HL-60/S4 (cell line): Measurements from ENCODE around the gene KRT80.
"Not testable (repeated sequence)": the region's sequence is repeated elsewhere in the genome, so short reads cannot be mapped to it uniquely, and the experiment has no call there.

ENCODE experiments used
- in situ Hi-C: fragments of 300-500 bp; cut with MboI; formaldehyde crosslinking; loops from 2 replicates; pipeline ENCODE4 v1.14.3; 2022; ENCODE audit warnings: low sequenced_read_pairs

KRT80 gene

GRCh38 chr12:52191841-52192791 is at the start of gene KRT80:
KRT80 (minus strand) TSS chr12:52192014; CDS start chr12:52191902, 112 bp downstream.
- in situ Hi-C loops = no loop called here

DNA sequence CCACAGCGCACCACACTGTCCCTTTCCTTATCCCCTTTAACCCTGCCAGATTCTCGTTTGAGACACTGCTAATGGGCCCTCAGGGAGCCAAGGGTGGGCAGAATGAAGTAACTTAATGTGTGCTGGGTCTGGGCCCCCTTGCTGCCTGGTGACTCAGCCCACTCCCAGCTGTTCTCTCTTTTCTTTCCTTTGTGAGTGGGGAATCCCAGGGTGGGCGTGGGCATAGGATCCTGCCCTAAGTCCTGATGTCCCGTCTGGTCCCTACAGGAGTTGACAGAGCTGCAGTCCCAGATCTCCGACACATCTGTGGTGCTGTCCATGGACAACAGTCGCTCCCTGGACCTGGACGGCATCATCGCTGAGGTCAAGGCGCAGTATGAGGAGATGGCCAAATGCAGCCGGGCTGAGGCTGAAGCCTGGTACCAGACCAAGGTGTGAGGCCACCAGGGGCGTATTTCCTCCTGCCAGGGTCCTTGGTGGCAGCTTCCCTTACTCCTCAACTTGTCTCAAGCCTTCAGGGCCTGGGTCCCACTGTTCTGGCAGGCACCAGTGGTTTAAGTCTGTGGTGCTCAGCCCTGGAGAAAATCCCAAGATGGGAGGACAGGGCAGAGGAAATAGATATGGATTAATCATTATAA is 49.5 kb upstream of the KRT80 start:
- in situ Hi-C loops = no loop called here

DNA sequence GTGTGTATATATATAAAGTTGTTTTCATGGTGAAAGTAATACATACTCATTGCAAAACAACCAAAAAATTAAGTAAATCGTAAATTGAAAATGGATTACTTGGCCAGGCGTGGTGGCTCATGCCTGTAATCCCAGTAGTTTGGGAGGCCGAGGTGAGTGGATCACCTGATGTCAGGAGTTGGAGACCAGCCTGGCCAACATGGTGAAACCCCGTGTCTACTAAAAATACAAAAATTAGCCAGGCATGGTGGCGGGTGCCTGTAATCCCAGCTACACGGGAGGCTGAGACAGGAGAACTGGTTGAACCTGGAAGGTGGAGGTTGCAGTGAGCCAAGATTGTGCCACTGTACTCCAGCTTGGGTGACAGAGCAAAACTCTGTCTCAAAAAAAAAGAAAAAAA is 48.4 kb upstream of the KRT80 start:
- in situ Hi-C loops = not testable (repeated sequence)

GRCh38 chr12:52239767-52240166 is 48.0 kb upstream of the KRT80 start:
- in situ Hi-C loops = no loop called here

- in situ Hi-C loops = no loop called here
Observed at GRCh38 chr12:52238916-52239646, 47.3 kb upstream of the KRT80 start.

DNA sequence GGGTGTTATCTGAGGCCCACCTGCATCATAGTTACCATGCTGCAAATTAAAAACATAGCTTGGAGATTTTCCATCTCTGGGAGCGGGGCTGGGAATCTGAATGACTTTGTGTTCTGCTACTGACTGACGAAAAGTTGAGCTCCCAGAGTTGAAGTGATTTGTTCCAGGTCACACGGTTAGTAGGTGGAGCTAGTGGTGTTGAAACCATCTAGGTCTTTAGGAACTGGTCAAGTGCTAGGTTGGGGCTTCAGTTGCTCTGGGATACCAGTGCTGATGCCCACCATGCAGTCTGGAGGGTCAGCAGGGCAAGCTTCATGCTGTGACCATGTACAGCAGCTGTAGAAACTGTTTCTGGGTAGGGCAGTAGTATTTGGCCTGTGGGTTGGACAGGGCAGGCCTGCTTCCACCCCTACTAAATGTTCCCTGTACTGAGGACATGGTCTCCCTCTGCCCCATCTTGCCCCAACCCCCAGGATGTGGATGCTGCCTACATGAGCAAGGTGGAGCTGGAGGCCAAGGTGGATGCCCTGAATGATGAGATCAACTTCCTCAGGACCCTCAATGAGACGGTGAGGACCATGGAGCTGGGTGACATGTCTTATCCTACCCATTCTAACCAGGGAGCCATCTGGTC is 46.5 kb upstream of the KRT80 start:
- in situ Hi-C loops = no loop called here

DNA sequence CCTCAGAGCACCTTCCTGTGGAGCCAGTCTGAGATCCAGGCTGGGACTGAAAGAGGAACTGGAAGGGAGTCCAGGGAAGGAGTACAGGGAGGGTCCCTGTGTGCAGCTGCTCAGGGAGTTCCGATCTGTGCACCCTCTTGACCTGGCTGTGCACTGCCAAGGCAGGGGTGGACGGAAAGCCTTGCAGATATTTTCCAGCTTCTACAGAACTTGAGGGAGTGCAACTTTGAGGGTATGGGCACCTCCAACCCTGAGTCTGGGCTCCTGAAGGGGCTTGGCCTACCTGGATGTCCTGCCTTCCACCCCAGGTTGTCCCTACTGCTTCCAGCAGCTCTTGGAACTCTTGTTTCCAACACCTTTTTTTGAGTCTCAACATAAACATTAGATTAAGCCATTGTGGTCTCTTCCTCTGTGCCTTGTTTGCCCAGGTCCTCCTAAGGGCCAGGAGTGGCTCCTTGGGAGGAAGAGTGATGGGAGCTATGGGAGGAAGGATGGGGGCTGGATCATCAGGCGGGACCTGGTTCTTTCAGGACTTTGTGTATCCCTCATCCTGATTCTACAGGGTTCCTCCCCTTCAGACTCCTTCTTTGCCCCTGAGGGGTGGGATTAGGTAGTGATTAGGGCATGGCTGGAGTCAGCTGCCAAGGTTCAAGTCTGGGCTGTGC is 44.7 kb upstream of the KRT80 start:
- in situ Hi-C loops = no loop called here

DNA sequence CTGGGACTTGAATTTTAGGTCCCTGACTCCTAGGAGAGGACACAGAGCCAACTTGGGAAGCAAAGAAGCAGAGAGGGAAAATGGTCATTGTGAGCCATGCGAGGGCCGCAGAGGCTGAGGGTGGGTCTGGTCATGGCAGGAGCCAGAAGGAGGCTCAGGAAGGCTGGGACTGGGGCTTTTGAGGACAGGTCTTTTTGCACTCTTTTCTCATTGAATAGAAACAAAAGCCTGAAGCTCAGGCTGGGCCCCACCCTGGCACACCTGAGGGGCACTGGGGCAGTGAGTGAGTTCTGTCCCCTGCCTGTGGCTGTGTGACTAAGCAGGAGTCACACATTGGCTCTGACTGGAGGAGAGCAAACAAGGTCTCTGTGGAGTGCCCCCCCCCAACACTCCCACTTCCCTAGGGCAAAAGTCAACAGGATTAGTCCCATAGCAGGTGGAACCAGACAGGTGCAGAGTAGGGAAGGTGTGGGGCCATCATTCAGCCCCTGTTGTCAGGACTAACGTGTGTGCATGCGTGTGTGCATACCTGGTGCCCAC is 44.1 kb upstream of the KRT80 start:
- in situ Hi-C loops = no loop called here

DNA sequence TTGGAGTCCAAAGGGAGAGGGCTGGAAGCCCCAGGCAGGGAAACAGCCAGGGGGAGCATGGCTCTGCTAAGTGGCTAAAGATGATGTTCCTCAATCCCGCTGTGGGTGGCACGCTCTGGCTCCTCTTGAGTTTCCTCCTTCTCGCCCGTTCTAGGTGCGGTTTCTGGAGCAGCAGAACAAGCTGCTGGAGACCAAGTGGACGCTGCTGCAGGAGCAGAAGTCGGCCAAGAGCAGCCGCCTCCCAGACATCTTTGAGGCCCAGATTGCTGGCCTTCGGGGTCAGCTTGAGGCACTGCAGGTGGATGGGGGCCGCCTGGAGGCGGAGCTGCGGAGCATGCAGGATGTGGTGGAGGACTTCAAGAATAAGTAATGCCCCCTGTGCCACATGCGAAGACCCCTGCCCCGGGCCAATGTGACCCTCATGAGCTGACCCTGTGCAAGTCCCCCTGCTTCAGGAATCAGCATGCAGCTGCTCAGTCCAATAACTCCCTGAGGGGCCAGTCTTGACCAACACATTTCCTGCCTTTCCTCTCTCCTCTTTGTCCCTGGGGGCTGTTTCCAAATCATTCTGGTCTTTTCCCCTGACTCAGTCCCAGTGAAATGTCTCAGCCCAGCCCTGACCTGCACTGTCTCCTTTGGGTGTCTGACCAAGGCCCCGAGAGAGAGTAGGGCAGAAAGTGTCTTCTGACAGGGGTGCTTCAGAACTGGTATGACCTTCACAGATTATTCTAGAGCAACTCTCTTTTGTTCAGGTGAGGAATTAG is 43.4 kb upstream of the KRT80 start:
- in situ Hi-C loops = no loop called here

DNA sequence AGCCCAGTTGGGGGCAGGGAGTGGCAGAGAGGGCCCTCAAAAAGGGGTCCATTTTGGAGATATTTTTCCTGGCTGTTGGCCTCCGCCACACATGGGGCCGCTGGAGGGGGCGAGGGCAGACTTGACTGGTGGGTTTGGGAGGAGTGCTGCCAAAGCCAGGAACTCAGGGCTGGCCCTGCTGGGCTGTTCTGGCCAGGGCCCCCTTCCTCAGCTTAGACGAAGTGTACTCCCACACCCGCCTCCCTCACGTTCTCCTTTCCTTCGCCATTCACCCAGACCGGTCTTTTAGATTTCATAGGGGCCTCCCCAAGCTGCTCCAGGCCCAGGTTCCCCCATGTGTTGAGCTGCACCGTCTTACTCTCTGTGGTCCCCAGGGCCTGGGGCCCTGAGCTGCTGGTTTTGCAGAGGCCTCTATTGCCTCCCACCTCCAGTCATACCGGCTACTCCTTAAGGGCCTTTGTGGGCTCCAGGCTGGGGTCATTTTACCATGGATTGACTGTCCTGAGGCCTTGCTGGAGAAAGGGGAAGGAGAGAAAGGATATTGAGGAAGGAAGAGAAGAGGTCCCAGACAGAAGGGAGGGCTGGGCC is 42.5 kb upstream of the KRT80 start:
- in situ Hi-C loops = no loop called here

DNA sequence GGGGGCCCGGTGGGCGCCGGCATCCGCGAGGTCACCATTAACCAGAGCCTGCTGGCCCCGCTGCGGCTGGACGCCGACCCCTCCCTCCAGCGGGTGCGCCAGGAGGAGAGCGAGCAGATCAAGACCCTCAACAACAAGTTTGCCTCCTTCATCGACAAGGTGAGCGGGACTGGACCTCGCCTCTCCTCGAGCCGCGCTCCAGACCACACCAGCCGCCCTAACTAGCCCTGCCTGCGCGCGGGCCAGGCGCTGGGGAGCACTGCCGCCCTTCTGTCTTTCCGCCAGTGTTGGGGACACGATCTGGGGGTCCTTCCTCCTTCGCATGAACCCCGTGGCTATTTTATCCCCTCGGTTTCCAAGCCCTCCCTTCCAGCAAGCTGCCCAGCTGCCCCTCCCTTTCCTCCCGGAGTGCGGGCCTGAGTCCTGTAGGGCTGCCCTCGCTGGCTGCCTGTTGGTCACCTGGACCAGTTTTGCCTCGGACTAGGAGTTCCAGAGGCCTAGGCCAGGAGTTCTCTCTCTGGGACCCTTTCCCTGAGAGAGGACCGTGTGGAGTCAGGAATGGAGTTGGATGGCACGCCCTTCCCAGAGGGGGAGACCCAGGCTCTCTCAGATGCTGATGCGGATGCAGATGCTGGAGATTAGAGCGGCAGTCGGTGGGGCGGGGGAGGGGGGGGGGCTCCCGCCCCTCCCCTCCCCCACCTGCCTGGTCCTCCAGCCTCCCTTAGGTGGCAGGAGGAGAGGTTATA is 41.8 kb upstream of the KRT80 start:
- in situ Hi-C loops = no loop called here

GRCh38 chr12:52232674-52233461 is 41.1 kb upstream of the KRT80 start, which contains the start of gene KRT7:
KRT7 (plus strand) TSS chr12:52233243; CDS start chr12:52233297, 54 bp downstream.
- in situ Hi-C loops = no loop called here

DNA sequence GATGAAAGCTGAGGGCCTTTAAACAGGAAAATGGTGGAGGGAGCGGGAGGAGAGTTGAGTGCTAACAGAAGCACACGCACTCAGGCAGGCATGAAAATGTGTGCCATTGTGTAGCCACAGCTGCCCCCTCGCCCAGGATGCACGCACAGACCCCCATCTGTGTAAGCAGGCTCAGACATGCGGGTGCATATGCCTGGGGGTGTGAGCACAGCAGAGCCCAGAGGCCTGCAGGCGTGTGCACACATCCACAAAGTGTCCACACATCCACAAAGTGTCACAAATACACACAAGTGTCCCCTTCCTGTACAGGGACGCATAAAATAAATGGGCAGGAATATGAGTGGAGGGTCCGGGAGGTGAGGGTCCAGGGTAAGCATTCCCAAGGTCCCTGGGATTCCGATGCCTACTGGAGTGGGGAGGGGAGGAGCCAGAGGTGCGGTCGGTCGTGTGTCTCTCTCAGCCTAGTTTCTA is 40.4 kb upstream of the KRT80 start:
- in situ Hi-C loops = no loop called here

DNA sequence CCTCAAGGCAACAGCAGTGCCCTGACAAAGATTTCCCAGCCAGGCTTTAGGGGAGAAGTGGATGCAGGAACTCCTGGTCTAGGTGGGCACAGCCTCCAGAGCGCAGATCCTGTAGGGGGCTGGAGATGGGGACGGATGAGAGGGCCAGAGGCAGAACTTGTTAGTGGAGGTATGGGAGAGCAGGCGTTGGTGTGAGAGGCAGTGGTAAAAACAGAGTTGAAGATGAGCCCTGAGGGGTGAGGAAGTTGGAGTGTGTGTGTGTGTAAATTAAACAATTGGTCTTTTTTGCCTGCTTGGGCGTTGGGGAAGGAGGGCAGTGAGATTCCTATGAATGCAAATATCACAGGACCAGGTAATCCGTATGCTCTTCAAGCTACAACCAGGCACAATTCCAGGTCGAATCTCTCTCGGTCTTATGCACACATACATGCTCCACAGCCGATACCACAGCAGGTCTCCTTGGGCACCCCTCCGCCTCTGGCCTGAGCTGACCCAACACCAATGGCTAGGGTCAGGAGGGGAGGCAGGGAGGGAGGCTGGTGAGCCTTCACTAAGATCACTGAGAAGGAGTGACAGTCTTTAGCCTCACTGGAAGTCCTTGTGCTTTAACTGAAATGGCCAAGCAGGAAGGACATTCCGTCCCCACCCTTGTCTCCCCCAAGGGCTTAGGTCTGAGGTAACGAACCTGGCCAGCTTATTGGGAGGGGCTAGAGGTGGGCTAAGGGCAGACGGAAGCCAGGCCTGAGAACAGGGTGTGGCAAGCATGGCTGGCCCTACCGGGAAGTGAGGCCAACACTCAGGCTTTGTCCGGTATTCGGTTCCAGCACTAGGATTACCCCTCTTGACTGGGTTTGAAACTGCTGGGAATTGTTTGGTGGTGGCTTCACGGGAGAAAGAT is 39.7 kb upstream of the KRT80 start:
- in situ Hi-C loops = no loop called here

DNA sequence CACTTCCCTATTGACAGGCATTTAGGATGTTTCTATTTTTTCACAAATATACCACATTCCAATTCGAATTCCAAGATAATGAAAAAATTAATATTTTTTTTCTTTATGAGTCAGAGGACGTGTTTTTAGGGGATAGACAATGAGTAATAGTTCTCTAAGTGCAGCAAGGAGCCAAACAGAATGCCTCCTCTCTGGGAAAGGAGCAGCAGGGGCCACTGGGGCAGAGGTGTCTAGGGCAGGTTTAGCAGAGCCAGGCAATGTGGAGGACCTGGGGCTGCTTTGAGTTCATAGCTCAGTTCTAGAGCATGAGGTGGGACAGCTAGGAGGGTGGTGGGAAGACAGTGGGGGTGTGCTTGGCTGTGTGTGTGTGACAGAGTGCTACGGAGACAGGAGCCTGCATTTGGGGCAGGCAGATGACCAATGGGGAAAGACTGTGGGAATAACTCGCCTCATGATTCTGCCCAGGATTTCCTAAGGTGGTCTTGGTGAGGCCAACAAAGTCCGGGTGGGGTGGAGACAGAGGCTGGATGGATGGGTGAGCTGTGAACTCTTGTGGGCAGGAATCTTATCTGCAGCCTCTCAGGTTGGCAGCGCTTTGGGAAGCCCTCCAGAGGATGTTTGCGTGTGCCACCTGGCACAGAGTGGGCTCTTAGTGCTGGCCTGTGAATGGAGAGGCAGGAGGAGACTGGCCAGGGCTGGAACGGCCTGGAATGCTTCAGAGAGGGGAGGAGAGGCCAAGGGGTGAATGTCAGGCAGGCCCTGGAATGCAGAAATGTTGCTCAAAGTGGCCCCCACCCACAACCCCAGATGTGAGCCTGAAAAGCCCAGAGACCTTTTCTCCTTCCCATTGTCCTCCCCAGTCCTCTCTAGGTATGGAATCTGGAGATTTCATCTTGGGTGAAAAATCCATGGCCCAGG is 38.8 kb upstream of the KRT80 start:
- in situ Hi-C loops = no loop called here
